HEK293 (cell line): ENCODE measurements around the gene TRDMT1.

Experiments
- KLF1 ChIP-seq: fragments of 450-650 bp; formaldehyde crosslinking; IDR thresholded peaks from 2 replicates; pipeline ENCODE4 v1.5.1; 2016; ENCODE audit warnings: missing biosample characterization, missing genetic modification characterization
- KLF10 ChIP-seq: fragments of 450-650 bp; IDR thresholded peaks from 2 replicates; pipeline ENCODE4 v1.5.1; 2018; ENCODE audit warnings: missing biosample characterization, mild to moderate bottlenecking, missing genetic modification characterization
- KLF9 ChIP-seq: fragments of 450-650 bp; formaldehyde crosslinking; IDR thresholded peaks from 2 replicates; pipeline ENCODE4 v1.5.1; 2016; ENCODE audit warnings: missing biosample characterization, missing genetic modification characterization, low read depth
- ZBTB1 ChIP-seq: fragments of 450-650 bp; formaldehyde crosslinking; IDR thresholded peaks from 2 replicates; pipeline ENCODE4 v1.5.1; 2016; ENCODE audit warnings: missing biosample characterization, missing genetic modification characterization
- ZNF174 ChIP-seq: fragments of 450-650 bp; formaldehyde crosslinking; IDR thresholded peaks from 2 replicates; pipeline ENCODE4 v1.5.0; 2017; ENCODE audit warnings: missing biosample characterization, mild to moderate bottlenecking, missing genetic modification characterization
- ZNF280D ChIP-seq: fragments of 450-650 bp; formaldehyde crosslinking; IDR thresholded peaks from 2 replicates; pipeline ENCODE4 v1.5.1; 2016; ENCODE audit warnings: missing biosample characterization, missing genetic modification characterization
- ZNF530 ChIP-seq: fragments of 450-650 bp; formaldehyde crosslinking; IDR thresholded peaks from 2 replicates; pipeline ENCODE4 v1.5.1; 2016; ENCODE audit warnings: low read depth, missing biosample characterization, missing genetic modification characterization
- ZNF701 ChIP-seq: fragments of 450-650 bp; formaldehyde crosslinking; IDR thresholded peaks from 2 replicates; pipeline ENCODE4 v1.5.1; 2016; ENCODE audit warnings: missing biosample characterization, missing genetic modification characterization
- ZNF776 ChIP-seq: fragments of 450-650 bp; formaldehyde crosslinking; IDR thresholded peaks from 2 replicates; pipeline ENCODE4 v1.5.0; 2017; ENCODE audit warnings: missing biosample characterization, missing genetic modification characterization, borderline replicate concordance
- TF ChIP-seq, protein P1 (sequence below): fragments of 450-650 bp; formaldehyde crosslinking; optimal IDR thresholded peaks from 2 replicates; pipeline ENCODE3; 2016; ENCODE audit warnings: missing biosample characterization, mild to moderate bottlenecking, missing genetic modification characterization
- TF ChIP-seq, protein P2 (sequence below): fragments of 450-650 bp; formaldehyde crosslinking; IDR thresholded peaks from 2 replicates; pipeline ENCODE4 v1.5.1; 2016; ENCODE audit warnings: missing biosample characterization, missing genetic modification characterization
- TF ChIP-seq, protein P3 (sequence below): fragments of 450-650 bp; formaldehyde crosslinking; IDR thresholded peaks from 2 replicates; pipeline ENCODE4 v1.5.1; 2017; ENCODE audit warnings: missing biosample characterization, missing genetic modification characterization
- TF ChIP-seq, protein P4 (sequence below): fragments of 450-650 bp; formaldehyde crosslinking; IDR thresholded peaks from 2 replicates; pipeline ENCODE4 v1.5.1; 2017; ENCODE audit warnings: missing biosample characterization, missing genetic modification characterization

DNA sequence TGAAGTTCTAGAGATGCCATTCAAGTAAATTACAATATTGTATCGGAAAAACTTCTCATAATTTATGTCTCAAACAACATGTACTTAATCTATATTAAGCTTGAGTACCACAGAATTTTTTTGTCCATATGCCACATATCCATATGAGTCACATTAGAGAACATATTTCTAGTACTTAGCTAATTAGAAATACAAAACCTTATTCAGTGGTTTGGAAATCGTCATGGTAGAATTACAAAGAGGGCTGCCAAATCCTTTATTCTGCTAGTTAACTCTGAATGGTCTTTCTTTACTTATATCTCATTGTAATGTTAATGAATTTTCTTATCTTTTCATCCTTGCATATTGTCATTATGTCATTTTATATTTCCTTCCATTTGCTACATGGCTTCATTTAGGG lies 17.6 kb upstream of the TRDMT1 start:
- TF ChIP-seq, protein P1, sequence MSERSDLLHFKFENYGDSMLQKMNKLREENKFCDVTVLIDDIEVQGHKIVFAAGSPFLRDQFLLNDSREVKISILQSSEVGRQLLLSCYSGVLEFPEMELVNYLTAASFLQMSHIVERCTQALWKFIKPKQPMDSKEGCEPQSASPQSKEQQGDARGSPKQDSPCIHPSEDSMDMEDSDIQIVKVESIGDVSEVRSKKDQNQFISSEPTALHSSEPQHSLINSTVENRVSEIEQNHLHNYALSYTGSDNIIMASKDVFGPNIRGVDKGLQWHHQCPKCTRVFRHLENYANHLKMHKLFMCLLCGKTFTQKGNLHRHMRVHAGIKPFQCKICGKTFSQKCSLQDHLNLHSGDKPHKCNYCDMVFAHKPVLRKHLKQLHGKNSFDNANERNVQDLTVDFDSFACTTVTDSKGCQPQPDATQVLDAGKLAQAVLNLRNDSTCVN = no peak
- TF ChIP-seq, protein P2, sequence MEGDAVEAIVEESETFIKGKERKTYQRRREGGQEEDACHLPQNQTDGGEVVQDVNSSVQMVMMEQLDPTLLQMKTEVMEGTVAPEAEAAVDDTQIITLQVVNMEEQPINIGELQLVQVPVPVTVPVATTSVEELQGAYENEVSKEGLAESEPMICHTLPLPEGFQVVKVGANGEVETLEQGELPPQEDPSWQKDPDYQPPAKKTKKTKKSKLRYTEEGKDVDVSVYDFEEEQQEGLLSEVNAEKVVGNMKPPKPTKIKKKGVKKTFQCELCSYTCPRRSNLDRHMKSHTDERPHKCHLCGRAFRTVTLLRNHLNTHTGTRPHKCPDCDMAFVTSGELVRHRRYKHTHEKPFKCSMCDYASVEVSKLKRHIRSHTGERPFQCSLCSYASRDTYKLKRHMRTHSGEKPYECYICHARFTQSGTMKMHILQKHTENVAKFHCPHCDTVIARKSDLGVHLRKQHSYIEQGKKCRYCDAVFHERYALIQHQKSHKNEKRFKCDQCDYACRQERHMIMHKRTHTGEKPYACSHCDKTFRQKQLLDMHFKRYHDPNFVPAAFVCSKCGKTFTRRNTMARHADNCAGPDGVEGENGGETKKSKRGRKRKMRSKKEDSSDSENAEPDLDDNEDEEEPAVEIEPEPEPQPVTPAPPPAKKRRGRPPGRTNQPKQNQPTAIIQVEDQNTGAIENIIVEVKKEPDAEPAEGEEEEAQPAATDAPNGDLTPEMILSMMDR = no peak
- TF ChIP-seq KLF10 (tag by site-specific recombination) (no peak), ZBTB1 (no peak), ZNF701 (tag by site-specific recombination) (no peak), ZNF530 (tag by site-specific recombination) (no peak), ZNF174 (no peak), ZNF776 (tag by site-specific recombination) (no peak), KLF1 (tag by site-specific recombination) (no peak), ZNF280D (no peak), KLF9 (tag by site-specific recombination) (no peak)
- TF ChIP-seq, protein P3, sequence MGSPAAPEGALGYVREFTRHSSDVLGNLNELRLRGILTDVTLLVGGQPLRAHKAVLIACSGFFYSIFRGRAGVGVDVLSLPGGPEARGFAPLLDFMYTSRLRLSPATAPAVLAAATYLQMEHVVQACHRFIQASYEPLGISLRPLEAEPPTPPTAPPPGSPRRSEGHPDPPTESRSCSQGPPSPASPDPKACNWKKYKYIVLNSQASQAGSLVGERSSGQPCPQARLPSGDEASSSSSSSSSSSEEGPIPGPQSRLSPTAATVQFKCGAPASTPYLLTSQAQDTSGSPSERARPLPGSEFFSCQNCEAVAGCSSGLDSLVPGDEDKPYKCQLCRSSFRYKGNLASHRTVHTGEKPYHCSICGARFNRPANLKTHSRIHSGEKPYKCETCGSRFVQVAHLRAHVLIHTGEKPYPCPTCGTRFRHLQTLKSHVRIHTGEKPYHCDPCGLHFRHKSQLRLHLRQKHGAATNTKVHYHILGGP (tag by site-specific recombination) = no peak
- TF ChIP-seq, protein P4, sequence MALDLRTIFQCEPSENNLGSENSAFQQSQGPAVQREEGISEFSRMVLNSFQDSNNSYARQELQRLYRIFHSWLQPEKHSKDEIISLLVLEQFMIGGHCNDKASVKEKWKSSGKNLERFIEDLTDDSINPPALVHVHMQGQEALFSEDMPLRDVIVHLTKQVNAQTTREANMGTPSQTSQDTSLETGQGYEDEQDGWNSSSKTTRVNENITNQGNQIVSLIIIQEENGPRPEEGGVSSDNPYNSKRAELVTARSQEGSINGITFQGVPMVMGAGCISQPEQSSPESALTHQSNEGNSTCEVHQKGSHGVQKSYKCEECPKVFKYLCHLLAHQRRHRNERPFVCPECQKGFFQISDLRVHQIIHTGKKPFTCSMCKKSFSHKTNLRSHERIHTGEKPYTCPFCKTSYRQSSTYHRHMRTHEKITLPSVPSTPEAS (tag by site-specific recombination) = no peak
